Ovary (tissue), 3 donors: Measurements from ENCODE around the gene SEC22C.

Source experiments
- CTCF ChIP-seq, 3 donors: fragments of 450-650 bp in 2 of 3; fragments of 200-600 bp in 1 of 3; IDR thresholded peaks; one replicate each; pipeline versions ENCODE4 v1.5.1 to v1.8.0; 2016 to 2022; ENCODE audit warnings: antibody characterized with exemption in 3 of 3, mild to moderate bottlenecking in 1 of 3
- EP300 ChIP-seq: sonication (generic); formaldehyde crosslinking; IDR thresholded peaks from one replicate; pipeline ENCODE4 v1.6.1; 2017; ENCODE audit warnings: antibody characterized with exemption
- POLR2A ChIP-seq: fragments of 450-650 bp; IDR thresholded peaks from one replicate; pipeline ENCODE4 v1.6.1; 2017; ENCODE audit warnings: antibody characterized with exemption, mild to moderate bottlenecking, moderate library complexity
- donor health status: DM: no; HTN: no; CAD: no.

- no peak for TF ChIP-seq CTCF (IDR thresholded peaks at IDR 0.05)
- TF ChIP-seq EP300 = no peak
- no peak for TF ChIP-seq POLR2A
Measured at GRCh38 chr3:42515976-42516375, 65.8 kb downstream of the SEC22C start.
